Effector CD4-positive, alpha-beta T cell (primary cell): ENCODE measurements around the gene SAMD15.
"Not testable (repeated sequence)": the region's sequence is repeated elsewhere in the genome, so short reads cannot be mapped to it uniquely, and the experiment has no call there.

Experiments used
- DNase-seq: peaks from one replicate; pipeline ENCODE4 v3.0.0-alpha.2; 2020

SAMD15 gene

DNA sequence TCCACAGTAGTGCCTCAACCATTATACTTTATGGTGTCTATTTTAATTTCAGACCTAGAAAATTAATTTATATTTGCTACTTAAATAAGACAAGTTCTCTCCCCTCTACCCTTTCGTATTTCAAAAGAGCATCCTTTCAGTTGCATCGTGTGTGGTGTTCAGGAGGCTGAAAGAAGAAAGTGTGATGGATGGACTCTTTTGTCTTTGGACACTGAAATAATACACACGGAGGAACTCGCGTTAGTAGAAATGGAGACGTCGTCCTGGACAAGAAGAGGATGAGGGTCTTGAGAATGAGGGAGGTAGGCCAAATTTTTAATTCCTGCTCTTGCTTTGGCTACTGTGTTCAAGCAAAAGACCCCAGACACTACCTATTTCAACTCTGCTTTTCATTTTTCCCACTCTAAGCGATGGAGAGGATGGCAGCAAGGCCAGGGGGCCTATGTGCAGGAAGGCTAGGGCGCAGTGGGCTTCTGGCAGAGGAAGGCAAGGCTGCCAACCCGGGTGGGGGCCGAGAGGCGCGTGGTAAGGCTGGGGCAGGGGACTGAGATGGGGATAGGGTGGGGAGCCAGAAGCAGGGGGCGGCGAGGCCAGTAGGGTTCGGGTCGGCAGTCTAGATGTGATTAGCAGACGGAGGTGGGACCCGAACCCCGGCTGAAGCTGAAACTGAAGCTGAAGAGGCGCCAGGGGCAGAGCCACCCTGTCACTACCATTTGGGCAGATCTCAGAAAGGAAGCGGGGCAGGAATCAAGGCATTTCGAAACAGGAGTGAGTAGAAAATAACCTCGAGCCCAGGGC, 1.0 kb upstream of the SAMD15 start:
- peak; percentile 2 for DNase-seq

DNA sequence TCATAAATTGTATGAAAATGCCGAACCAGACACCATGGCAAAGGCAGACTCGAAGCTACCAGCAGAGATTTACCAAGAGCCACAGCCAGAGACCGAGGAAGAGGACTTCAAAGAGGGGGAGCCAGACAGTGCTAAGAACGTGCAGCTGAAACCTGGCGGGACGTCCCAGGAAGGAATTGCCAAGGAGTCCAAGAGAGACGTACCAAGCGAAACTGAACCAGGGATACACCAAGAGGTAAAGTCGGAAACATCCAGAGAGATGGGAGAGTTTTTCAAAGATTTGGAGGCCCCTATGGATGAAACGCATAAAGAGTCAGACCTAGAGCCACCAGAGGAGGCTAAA, 294 bp downstream of the SAMD15 start:
- DNase-seq, result no peak

DNA sequence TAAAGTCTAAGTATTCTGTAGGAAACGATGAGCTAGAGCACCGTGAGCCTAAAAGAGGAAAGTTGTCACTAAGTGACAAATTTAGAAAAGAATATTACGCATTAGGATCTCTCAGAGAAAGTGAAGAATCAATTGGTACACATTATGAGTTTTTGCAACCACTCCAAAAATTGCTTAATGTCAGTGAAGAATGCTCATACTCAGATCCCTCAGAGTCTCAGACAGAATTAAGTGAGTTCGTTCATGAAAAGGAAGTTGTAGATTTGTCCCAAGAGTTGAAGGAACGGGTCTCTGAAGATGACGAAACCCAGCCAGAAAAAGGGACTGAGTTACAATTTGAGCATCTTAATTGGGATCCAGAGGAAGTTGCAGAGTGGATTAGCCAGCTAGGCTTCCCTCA, 1.5 kb downstream of the SAMD15 start:
- no peak for DNase-seq

DNA sequence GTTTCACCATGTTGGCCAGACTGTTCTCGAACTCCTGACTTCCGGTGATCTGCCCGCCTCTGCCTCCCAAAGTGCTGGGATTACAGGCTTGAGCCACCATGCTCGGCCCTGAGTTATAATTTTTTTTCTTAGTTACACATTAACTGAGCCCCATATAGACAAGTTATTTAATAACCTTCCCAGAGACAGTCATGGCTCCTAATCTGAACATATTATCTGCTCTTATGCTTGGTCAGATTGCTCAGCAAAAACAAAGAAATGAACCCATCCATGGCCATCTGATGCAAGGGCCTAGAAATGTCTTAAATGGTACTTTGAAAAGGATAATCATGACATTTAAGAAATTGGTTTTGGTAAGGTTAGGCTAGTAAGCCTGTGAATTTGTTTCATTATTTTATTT, 13.0 kb downstream of the SAMD15 start:
- no peak for DNase-seq

DNA sequence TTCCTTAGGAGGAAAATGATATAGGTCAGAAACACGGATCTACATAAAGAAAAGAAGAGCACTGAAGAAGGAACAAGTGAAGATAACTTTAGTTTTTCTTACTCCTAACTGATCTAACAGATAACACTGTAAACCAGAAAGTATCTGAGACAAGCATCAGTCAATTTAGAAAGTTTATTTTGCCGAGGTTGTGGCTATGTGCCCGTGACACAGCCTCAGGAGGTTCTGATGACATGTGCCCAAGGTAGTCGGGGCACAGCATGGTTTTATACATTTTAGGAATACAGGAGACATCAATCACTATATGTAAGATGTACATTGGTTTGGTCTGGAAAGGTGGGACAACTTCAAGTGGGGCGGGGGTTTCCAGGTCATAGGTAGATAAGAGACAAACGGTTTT, 23.0 kb downstream of the SAMD15 start:
- no peak for DNase-seq

DNA sequence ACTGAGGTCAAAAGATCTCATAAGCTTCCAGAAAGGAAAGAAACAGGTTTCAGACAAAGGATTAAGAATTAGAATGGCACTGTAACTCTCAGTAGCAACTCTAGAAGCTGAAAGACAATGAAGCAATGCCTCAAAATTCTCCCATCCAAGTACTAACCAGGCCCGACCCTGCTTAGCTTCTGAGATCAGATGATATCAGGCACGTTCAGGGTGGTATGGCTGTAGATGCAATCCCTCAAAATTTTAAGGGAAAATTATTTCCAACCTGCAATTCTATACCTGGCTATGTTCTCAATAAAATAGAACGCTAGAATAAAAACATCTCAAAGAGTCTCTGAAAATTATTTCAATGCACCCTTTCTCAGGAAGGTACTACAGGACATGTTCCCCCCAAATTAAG, 26.6 kb downstream of the SAMD15 start:
- DNase-seq, result no peak

DNA sequence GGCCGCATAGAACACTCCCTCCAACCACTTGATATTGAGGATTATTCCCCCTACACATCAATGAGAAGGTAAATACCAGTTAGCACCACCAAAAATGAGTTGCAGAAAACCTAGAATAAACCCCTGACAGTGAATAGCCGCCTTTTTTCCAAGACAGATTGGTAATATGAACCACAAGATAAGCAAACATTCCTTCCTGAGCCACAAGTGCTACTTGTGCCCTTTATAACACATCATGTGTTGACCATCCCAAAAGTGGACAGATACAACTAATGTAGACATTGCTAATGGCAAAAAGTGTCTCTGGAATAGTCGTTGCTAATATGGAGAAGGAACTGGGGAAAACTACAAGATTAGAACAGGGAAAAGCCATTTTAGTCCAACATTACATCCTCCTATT, 28.9 kb downstream of the SAMD15 start:
- no peak for DNase-seq

DNA sequence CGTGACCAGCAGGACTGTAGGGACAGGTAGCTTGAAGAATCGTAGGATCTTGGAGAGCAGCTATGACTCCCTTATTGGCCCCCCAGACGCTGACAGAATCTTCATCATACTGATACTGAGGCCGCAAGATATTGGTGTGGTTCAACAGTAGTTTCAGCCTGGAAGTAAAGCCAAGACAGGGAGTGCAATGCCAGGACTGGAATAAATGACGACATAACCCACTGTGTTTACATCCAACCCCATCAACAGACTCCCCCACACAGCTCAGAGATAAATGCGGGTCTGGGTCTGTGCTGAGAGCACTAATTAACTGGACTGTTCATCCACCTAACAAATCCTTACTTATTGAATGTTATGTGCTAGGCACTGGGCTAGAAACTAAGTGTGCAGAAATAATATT, 29.5 kb downstream of the SAMD15 start:
- DNase-seq, result no peak

DNA sequence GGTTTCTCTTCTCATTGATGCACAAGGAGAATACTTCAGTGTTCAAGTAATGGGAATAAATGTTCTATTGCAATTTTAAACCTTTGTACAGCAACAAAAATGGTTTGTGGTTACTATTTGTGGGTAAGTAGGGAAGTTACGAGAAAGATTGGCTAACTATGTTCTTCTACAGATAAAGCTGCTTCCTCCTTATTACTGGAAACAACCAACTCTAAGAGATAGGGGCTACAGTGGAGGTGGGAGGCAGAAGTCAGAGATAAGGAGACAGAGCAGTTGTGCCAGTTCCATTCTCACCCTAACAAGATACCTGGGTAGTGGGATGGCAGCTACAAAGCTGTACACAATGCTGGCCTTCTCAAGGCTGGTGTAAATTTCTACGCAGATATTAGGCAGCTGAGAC, 30.0 kb downstream of the SAMD15 start:
- no peak for DNase-seq

DNA sequence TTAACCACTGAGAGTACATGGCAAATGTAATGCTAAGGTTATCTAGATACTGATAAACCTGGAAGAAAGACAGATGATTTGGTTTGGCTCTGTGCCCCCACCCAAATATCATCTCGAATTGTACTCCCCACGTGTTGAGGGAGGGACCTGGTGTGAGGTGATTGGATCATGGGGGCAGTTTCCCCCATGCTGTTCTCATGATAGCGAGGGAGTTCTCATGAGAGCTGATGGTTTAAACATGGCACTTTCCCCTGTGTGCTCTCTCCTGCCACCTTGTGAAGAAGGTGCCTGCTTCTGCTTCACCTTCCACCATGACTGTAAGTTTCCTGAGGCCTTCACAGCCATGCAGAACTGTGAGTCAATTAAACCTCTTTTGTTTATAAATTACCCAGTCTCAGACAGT, 32.0 kb downstream of the SAMD15 start:
- DNase-seq, result no peak

DNA sequence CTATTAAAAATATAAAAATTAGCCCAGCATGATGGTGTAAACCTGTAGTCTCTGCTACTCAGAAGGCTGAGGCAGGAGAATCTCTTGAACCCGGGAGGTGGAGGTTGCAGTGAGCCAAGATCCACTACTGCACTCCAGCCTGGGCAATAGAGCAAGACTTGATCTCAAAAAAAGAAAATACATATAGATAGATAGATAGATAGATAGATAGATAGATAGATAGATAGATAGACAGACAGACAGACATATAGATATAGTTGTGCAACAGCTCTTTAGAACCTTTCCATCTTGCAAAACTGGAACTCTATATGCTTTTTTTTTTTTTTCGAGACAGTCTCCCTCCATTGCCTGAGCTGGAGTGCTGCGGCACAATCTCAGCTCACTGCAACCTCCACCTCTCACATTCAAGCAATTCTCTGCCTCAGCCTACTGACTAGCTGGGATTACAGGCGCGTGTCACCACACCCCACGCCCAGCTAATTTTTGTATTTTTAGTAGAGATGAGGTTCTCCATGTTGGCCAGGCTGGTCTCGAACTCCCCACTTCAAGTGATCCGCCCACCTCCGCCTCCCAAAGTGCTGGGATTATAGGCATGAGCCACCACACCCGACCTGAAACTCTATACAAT, 38.3 kb downstream of the SAMD15 start:
- not testable (repeated sequence) for DNase-seq

DNA sequence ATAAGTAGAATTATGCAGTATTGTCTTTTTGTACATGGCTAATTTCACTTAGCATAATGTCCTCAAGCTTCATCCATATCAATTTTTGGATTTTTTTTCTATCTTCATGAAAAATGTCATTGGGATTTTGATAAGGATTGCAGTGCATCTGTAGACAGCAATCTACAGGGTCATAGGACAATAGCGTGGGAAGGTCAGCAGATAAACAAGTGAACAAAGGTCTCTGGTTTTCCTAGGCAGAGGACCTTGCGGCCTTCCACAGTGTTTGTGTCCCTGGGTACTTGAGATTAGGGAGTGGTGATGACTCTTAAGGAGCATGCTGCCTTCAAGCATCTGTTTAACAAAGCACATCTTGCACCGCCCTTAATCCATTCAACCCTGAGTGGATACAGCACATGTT, 38.9 kb downstream of the SAMD15 start:
- not testable (repeated sequence) for DNase-seq

DNA sequence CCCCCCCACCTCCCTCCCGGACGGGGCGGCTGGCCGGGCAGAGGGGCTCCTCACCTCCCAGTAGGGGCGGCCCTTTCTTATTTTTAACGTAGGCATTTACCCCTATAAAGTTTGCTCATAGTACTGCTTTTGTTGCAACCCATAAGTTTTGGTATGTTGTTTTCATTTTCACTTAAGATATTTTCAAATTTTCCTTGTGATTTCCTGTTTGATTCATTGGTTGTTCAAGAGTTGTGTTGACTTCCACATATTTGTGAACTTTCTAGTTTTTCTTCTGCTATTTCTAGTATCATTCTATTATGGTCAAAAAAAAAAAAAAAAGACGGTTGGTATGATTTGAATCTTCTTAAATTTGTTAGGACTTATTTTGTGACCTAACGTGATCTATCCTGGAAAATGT, 39.7 kb downstream of the SAMD15 start:
- DNase-seq, result no peak

DNA sequence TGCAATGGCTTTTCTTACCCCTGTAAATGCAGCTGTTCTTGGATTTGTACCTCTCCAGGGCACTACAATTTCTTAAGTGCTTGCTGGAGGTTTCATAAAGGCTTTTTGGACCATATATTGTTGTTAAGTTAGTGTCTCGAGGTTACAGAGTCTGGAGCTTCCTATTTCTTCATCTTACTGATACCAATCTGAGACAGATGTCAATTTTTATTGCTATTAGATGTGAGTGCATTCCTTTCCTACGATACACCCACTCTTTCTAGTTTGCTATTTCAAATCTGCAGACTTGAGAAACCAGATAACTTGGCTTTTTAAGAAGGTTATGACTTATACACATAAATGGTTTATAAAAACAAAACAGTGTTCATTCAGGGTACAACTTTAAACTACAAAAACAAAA, 44.0 kb downstream of the SAMD15 start:
- no peak for DNase-seq

DNA sequence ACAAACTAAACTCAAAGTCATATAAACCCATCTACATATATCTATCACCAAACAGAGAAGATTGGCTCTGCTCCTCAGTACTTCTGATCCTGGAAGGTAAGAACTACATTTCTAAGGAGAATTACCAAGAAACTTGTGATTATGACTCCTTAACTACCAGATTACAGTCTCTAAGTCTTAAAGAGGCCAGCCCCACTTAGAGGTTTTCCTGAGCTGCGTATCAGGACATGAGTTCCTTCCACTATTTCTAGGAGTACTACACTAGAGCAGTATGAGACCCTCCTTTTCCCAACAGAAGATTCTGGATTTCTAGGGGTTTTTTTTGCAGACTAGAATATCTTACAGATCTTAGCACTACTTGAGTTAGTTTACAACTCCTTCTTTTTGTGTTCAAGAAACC, 46.2 kb downstream of the SAMD15 start, which contains the start of gene NOXRED1:
Gene NOXRED1 (minus strand): TSS at position 101 of the 400 bp plus-strand sequence. CDS start 634 bp downstream, outside the sequence.
- DNase-seq, result no peak

DNA sequence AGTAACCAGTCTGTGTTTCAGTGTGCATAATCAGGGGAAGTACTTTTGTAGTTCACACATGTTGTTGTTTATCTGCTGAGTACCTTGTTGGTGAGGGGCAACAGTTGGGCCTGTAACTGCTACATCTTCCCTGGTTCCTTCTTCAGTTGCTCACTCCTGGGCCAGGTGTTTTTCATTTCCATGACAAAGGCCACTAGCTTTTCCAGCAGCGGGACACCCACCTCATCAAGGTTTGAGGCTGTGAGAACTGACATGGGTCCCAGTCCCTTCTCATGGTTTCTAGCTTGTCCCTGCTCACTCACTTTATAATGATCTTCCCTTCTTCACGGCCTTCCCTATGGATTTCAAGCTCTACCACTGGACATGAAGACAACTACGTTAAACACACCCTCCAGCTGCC, 47.7 kb downstream of the SAMD15 start:
- no peak for DNase-seq

DNA sequence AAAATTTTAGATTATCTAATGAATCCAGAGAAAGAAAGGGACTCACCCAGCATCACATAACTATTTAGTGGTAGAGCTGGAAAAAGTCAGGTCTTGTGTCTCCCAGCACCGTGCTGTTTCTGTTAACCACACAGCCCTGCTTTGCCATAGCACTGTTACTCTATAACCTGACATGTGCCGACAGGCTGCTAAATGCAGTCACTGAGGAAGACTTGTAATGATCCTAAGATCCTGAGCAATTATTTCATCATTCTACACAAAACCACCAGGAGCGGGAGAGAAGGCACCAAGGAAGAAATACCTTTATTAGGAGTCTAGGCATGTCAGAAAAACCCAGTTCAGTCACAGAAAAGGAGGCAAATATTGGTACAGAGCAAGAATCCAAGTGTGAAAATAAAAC, 49.2 kb downstream of the SAMD15 start:
- DNase-seq, result no peak

DNA sequence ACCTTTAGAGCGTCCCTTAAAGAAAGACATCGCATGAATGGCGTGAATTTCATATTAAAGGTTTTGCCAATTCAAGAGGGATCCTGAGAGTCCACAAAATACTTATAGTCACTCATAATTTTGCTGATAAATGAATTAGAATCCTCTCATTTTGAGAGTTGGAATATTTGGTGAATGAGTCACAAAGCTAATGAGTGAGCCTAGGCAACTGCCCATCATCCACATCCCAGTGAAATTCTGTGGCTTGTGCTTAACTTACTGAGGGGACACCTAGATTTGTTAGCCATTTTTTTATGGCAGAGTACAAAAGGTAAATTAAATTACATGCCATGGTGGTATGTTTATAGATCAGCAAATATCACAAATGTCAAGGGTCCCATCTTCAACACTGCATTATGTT, 58.9 kb downstream of the SAMD15 start:
- DNase-seq, result no peak

DNA sequence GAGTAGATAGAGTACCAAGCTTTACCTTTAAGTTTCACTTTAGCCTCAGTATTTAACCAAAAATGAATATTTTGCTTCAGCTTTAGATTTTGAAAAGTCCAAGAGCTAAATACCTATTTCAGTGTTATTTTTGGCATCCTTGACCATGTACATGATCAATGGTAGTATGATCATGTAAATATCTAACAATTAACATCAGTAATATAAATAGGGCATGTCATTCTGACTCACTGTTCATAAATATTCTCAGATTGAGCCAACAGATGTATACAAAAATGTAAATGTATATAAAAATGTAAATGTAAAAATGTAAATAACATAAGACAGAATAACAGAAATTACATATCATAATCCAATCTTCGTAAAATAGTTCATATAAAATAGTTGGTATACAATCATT, 61.4 kb downstream of the SAMD15 start:
- no peak for DNase-seq

DNA sequence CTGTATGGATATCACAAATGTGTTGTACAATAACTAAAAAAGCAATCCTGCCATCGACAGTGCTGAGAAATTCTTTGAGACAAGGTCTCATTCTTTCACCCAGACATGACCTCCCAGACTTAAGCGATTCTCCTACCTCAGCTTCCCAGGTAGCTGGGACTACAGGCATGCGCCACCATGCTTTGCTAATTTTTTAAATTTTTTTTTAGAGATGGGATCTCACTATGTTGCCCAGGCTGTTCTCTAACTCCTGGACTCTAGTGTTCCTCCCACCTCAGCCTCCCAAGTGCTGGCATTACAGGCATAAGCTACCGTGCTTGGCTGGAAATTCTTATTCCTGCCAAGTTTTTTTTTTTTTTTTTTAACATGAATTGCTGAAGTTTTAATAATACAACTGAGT, 62.7 kb downstream of the SAMD15 start:
- DNase-seq, result no peak
